IMR-90 (cell line): ENCODE results near the gene ZDHHC14. TPM values are rescaled to one million over a fixed set of nuclear protein-coding genes. Genes with fewer than 3 reads are reported as not detected.
"Not testable (repeated sequence)": the region's sequence is repeated elsewhere in the genome, so short reads cannot be mapped to it uniquely, and the experiment has no call there.

Experiments
- ATAC-seq: fragments of 200-7000 bp; cut with Tn5 transposase; 2 replicates; pipeline ENCODE4 v1.9.1; 2020; ENCODE audit warnings: low read depth, mild to moderate bottlenecking, moderate library complexity
- BruUV-seq: library from RNA; stranded (reverse); fragments of 400-500 nt; replicated peaks from 2 replicates; lab custom pipeline; 2021; lab: Mats Ljungman, UMichigan
- CTCF ChIA-PET: fragments of 300-600 bp; formaldehyde crosslinking; extraction: SDS; loops from one replicate; lab custom pipeline; 2021; ENCODE audit warnings: antibody characterized with exemption; lab: Yijun Ruan, JAX
- POLR2A ChIA-PET: fragments of 300-600 bp; sonication (Branson Sonifier 250); formaldehyde crosslinking; loops from one replicate; lab custom pipeline; 2022; ENCODE audit warnings: antibody characterized with exemption; ENCODE audit not compliant: unreplicated experiment; lab: Charles Lee
- DNase-seq: peaks from one replicate; pipeline ENCODE4 v3.0.0; 2013
- H2AFZ ChIP-seq: replicated peaks from 2 replicates; pipeline ENCODE3; 2013; ENCODE audit warnings: low read length, mild to moderate bottlenecking; ENCODE audit not compliant: poor library complexity
- H2AK5ac ChIP-seq: 2 replicates; pipeline ENCODE4 v1.6.1; 2013; ENCODE audit warnings: low read depth, low read length, inconsistent platforms
- H2AK9ac ChIP-seq: replicated peaks from 2 replicates; pipeline ENCODE3; 2013; ENCODE audit warnings: mild to moderate bottlenecking, low read depth, low read length, moderate library complexity; ENCODE audit not compliant: poor library complexity
- H2BK120ac ChIP-seq: 2 replicates; pipeline ENCODE4 v1.6.1; 2013; ENCODE audit warnings: low read depth, low read length, inconsistent platforms
- H2BK15ac ChIP-seq: 3 replicates; pipeline ENCODE4 v1.6.1; 2013; ENCODE audit warnings: low read depth, low read length, inconsistent platforms
- H2BK20ac ChIP-seq: 2 replicates; pipeline ENCODE4 v1.6.1; 2013; ENCODE audit warnings: low read depth, mild to moderate bottlenecking, inconsistent platforms, low read length, moderate library complexity
- H2BK5ac ChIP-seq: 2 replicates; pipeline ENCODE4 v1.6.1; 2013; ENCODE audit warnings: mild to moderate bottlenecking, low read depth, low read length, inconsistent platforms; ENCODE audit not compliant: poor library complexity, severe bottlenecking
- H3K14ac ChIP-seq: replicated peaks from 2 replicates; pipeline ENCODE4 v1.6.1; 2013; ENCODE audit warnings: low read depth, low read length, inconsistent platforms
- H3K18ac ChIP-seq: 2 replicates; pipeline ENCODE4 v1.6.1; 2013; ENCODE audit warnings: low read depth, low read length, control low read depth
- H3K23ac ChIP-seq: 2 replicates; pipeline ENCODE4 v1.6.1; 2013; ENCODE audit warnings: low read depth, low read length, inconsistent platforms
- H3K27ac ChIP-seq: 2 replicates; pipeline ENCODE4 v1.5.1; 2013; ENCODE audit warnings: mild to moderate bottlenecking, control low read depth, low read length; ENCODE audit not compliant: insufficient read depth
- H3K27me3 ChIP-seq: 2 replicates; pipeline ENCODE4 v1.6.1; 2013; ENCODE audit warnings: low read length; ENCODE audit not compliant: control insufficient read depth, insufficient read depth
- H3K36me3 ChIP-seq: 2 replicates; pipeline ENCODE4 v1.6.1; 2013; ENCODE audit warnings: low read length, mixed read lengths; ENCODE audit not compliant: control insufficient read depth, insufficient read depth
- H3K4ac ChIP-seq: 2 replicates; pipeline ENCODE4 v1.6.1; 2013; ENCODE audit warnings: low read depth, low read length, inconsistent platforms
- H3K4me1 ChIP-seq: 2 replicates; pipeline ENCODE4 v1.6.1; 2013; ENCODE audit warnings: low read length, mixed read lengths; ENCODE audit not compliant: control insufficient read depth, insufficient read depth
- H3K4me2 ChIP-seq: 2 replicates; pipeline ENCODE4 v1.6.1; 2013; ENCODE audit warnings: low read depth, mild to moderate bottlenecking, control low read depth, low read length, moderate library complexity
- H3K4me3 ChIP-seq: 2 replicates; pipeline ENCODE4 v1.5.1; 2013; ENCODE audit warnings: low read depth, mild to moderate bottlenecking, control low read depth, low read length, moderate library complexity; ENCODE audit not compliant: insufficient read depth
- H3K56ac ChIP-seq: 2 replicates; pipeline ENCODE4 v1.6.1; 2013; ENCODE audit warnings: low read length, inconsistent platforms; ENCODE audit not compliant: insufficient read depth; ENCODE audit errors: extremely low read depth
- H3K79me1 ChIP-seq, 2 experiments: 2 replicates each; pipeline ENCODE4 v1.6.1; 2013; ENCODE audit warnings: low read length in 2 of 2, inconsistent platforms in 1 of 2, low read depth in 1 of 2
- H3K9ac ChIP-seq: 2 replicates; pipeline ENCODE4 v1.6.1; 2013; ENCODE audit warnings: low read depth, low read length, control low read depth
- H3K9me1 ChIP-seq: 2 replicates; pipeline ENCODE4 v1.6.1; 2013; ENCODE audit warnings: low read length, inconsistent platforms; ENCODE audit not compliant: insufficient read depth
- H3K9me3 ChIP-seq: 2 replicates; pipeline ENCODE4 v1.6.1; 2013; ENCODE audit warnings: low read length; ENCODE audit not compliant: control insufficient read depth, insufficient read depth
- H4K20me1 ChIP-seq: 2 replicates; pipeline ENCODE4 v1.6.1; 2013; ENCODE audit warnings: low read length, inconsistent platforms; ENCODE audit not compliant: insufficient read depth
- H4K5ac ChIP-seq: 2 replicates; pipeline ENCODE4 v1.6.1; 2013; ENCODE audit warnings: mild to moderate bottlenecking, low read depth, low read length, control low read depth
- H4K8ac ChIP-seq, 2 experiments: 2 replicates each; pipeline ENCODE4 v1.6.1; 2013; ENCODE audit warnings: low read depth in 2 of 2, low read length in 2 of 2, control low read depth in 1 of 2, inconsistent platforms in 1 of 2
- H4K91ac ChIP-seq: 2 replicates; pipeline ENCODE4 v1.6.1; 2013; ENCODE audit warnings: low read depth, low read length, inconsistent platforms; ENCODE audit not compliant: insufficient read depth
- BHLHE40 ChIP-seq: fragments of 150-350 bp; IDR thresholded peaks from 2 replicates; pipeline ENCODE4 v1.6.1; 2016; ENCODE audit warnings: mild to moderate bottlenecking, low read depth, low read length
- CEBPB ChIP-seq: IDR thresholded peaks from 2 replicates; pipeline ENCODE4 v1.6.1; 2012; ENCODE audit warnings: low read depth, low read length, improper control_type of control experiment
- ELK1 ChIP-seq: fragments of 150-350 bp; IDR thresholded peaks from 2 replicates; pipeline ENCODE4 v1.6.1; 2016; ENCODE audit warnings: low read depth, mild to moderate bottlenecking, low read length, moderate library complexity, borderline replicate concordance
- RAD21 ChIP-seq: IDR thresholded peaks from 2 replicates; pipeline ENCODE4 v1.6.1; 2012; ENCODE audit warnings: low read length, improper control_type of control experiment
- RFX5 ChIP-seq: IDR thresholded peaks from 2 replicates; pipeline ENCODE4 v1.8.0; 2012; ENCODE audit warnings: low read depth, mild to moderate bottlenecking, low read length, moderate library complexity
- WGBS, 2 experiments: methylation state at CpG; one replicate each; pipeline versions ENCODE4 v1.1.5 to v1.1.7; 2013; ENCODE audit warnings: missing lambda C conversion rate in 2 of 2; ENCODE audit not compliant: insufficient read length in 1 of 2; ENCODE audit errors: extremely low coverage in 2 of 2; 5-methylcytosine and 5-hydroxymethylcytosine counted together
- dilution Hi-C: fragments of 300-500 bp; cut with HindIII; formaldehyde crosslinking; loops from one replicate; pipeline ENCODE4 v1.14.3; 2018; ENCODE audit warnings: low sequenced_read_pairs; ENCODE audit not compliant: unreplicated experiment
- in situ Hi-C: fragments of 300-500 bp; cut with MboI; formaldehyde crosslinking; loops from 3 replicates; pipeline ENCODE4 v1.14.3; 2019; ENCODE audit warnings: low sequenced_read_pairs, inconsistent platforms, mixed read lengths
- intact Hi-C: fragments of 100-400 bp; cut with micrococcal nuclease; formaldehyde crosslinking; loops from 2 replicates; pipeline ENCODE4 v1.10.0; 2022
- polyA plus RNA-seq, 3 experiments: library from polyadenylated mRNA; depleted of rRNA; stranded (reverse); fragments of >200 nt; gene quantifications; 2 replicates each; pipeline ENCODE4 v1.2.3, GENCODE V29; 2012; ENCODE audit warnings: low replicate concordance in 1 of 3
- total RNA-seq: library from RNA; depleted of rRNA; stranded (reverse); fragments of >200 nt; gene quantifications from 2 replicates; pipeline ENCODE4 v1.2.3, GENCODE V29; 2012

ZDHHC14 gene
- total and polyA plus RNA-seq, 2 of the 4 experiments (the other 2 are of a cell fraction) = 0.90 to 2.0 TPM

GRCh38 chr6:157407646-157408045 lies 26.7 kb downstream of the ZDHHC14 start:
- no CpG with 5 or more reads among the region's 3 CpGs for WGBS, 2 experiments
- dilution Hi-C loops = no loop called here

GRCh38 chr6:157408427-157408826 lies 27.4 kb downstream of the ZDHHC14 start:
- H3K4me3 ChIP-seq, H4K8ac ChIP-seq, H2AK5ac ChIP-seq, CTCF ChIA-PET, H3K14ac ChIP-seq, H4K91ac ChIP-seq, H3K4me2 ChIP-seq, H3K79me1 ChIP-seq, H3K9me3 ChIP-seq, H3K9ac ChIP-seq, DNase-seq, H3K18ac ChIP-seq, H4K5ac ChIP-seq, H2BK120ac ChIP-seq, H3K9me1 ChIP-seq, H3K23ac ChIP-seq, H3K27me3 ChIP-seq, dilution Hi-C loops, H2BK20ac ChIP-seq, H2BK5ac ChIP-seq, in situ Hi-C loops, H3K4me1 ChIP-seq, POLR2A ChIA-PET, H3K36me3 ChIP-seq, H3K56ac ChIP-seq, H2BK15ac ChIP-seq, H2AK9ac ChIP-seq, BruUV-seq, ATAC-seq, H4K20me1 ChIP-seq, H2AFZ ChIP-seq, intact Hi-C loops, H3K27ac ChIP-seq, H3K4ac ChIP-seq: not testable (repeated sequence)
- 89% methylated on average over 3 of the region's 5 CpGs; no CpG with 5 or more reads in 1 of the 2 experiments for WGBS, 2 experiments

More at GRCh38 chr6:157407646-157408045, 26.7 kb downstream of the ZDHHC14 start:
- DNase-seq (no peak), ATAC-seq (no peak)
- Histone ChIP-seq H3K36me3 (no peaks in the 10 kb centered on the region), H3K27me3 (no peaks in the 10 kb centered on the region), H3K56ac (no peak overlapping the region), H2BK5ac (no peak overlapping the region), H3K14ac (no peak overlapping the region), H3K79me1 (no peaks in the 10 kb centered on the region; a peak in 1 of 4 replicates), H4K20me1 (no peaks in the 10 kb centered on the region), H3K4ac (no peak overlapping the region), H2BK120ac (no peak overlapping the region), H2AFZ (no peak overlapping the region), H4K8ac (no peak overlapping the region), H3K9ac (no peak overlapping the region), H2BK15ac (no peak overlapping the region), H4K91ac (no peak overlapping the region), H3K4me1 (no peaks in the 10 kb centered on the region), H4K5ac (no peak overlapping the region), H2AK9ac (no peak overlapping the region), H3K27ac (no peak overlapping the region), H3K9me3 (no peaks in the 10 kb centered on the region), H3K4me2 (no peak overlapping the region), H3K23ac (no peak overlapping the region), H3K18ac (no peak overlapping the region), H2AK5ac (no peak overlapping the region), H3K4me3 (no peak overlapping the region), H3K9me1 (no peaks in the 10 kb centered on the region), H2BK20ac (no peak overlapping the region)
- no TSS peak for BruUV-seq
- intact Hi-C loops (no loop called here), in situ Hi-C loops (no loop called here)
- POLR2A ChIA-PET = no interaction called here
- CTCF ChIA-PET = no interaction called here
- TF ChIP-seq RAD21 = no peak
- TF ChIP-seq BHLHE40 = no peak
- no peak for TF ChIP-seq RFX5
- TF ChIP-seq ELK1 = no peak
- TF ChIP-seq CEBPB = no peak
